ENCODE measurements around the gene LARGE2.

GRCh38 chr11:45896422-45896984, 26.0 kb upstream of the LARGE2 start:
- TF ChIP-seq POLR2AphosphoS5 (IDR thresholded peaks at IDR 0.05) (no peak), CTCF (IDR thresholded peaks at IDR 0.05) (no peak), POLR2A (IDR thresholded peaks at IDR 0.05) (no peak)

Measured in gastroesophageal sphincter (tissue), 3 donors.